Thyroid gland (tissue), 4 donors: Measurements from ENCODE around the gene PCID2.

Experiments used
- POLR2A ChIP-seq, 2 donors: fragments of 450-650 bp; IDR thresholded peaks; one replicate each; pipeline ENCODE4 v1.6.1; 2017; ENCODE audit warnings: antibody characterized with exemption in 2 of 2, mild to moderate bottlenecking in 2 of 2, moderate library complexity in 1 of 2
- TF ChIP-seq, protein P1 (sequence below), 6 experiments: fragments of 200-600 bp in 3 of 6; fragments of 450-650 bp in 3 of 6; sonication (generic) in 3 of 6; IDR thresholded peaks; one replicate each; pipeline ENCODE4 v1.5.1; 2016 to 2019; ENCODE audit warnings: antibody characterized with exemption in 6 of 6, mild to moderate bottlenecking in 2 of 6, inconsistent platforms in 1 of 6, moderate library complexity in 1 of 6

GRCh38 chr13:113172419-113172926 lies 36.0 kb downstream of the PCID2 start:
- TF ChIP-seq, protein P1, sequence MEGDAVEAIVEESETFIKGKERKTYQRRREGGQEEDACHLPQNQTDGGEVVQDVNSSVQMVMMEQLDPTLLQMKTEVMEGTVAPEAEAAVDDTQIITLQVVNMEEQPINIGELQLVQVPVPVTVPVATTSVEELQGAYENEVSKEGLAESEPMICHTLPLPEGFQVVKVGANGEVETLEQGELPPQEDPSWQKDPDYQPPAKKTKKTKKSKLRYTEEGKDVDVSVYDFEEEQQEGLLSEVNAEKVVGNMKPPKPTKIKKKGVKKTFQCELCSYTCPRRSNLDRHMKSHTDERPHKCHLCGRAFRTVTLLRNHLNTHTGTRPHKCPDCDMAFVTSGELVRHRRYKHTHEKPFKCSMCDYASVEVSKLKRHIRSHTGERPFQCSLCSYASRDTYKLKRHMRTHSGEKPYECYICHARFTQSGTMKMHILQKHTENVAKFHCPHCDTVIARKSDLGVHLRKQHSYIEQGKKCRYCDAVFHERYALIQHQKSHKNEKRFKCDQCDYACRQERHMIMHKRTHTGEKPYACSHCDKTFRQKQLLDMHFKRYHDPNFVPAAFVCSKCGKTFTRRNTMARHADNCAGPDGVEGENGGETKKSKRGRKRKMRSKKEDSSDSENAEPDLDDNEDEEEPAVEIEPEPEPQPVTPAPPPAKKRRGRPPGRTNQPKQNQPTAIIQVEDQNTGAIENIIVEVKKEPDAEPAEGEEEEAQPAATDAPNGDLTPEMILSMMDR (IDR thresholded peaks at IDR 0.05) = no peak
- TF ChIP-seq POLR2A (IDR thresholded peaks at IDR 0.05) = no peak
